B cell (primary cell): ENCODE data around the gene LRSAM1. TPM values are rescaled to one million over a fixed set of nuclear protein-coding genes. Genes with fewer than 3 reads are reported as not detected.

Experiments
- ATAC-seq: fragments of 200-7000 bp; cut with Tn5 transposase; one replicate; pipeline ENCODE4 v1.10.0; 2021; ENCODE audit warnings: low read depth, mild to moderate bottlenecking, moderate number of reproducible peaks, moderate library complexity
- CTCF ChIA-PET: fragments of 350-600 bp; sonication (Branson Sonifier 250); formaldehyde crosslinking; loops from one replicate; lab custom pipeline; 2021; ENCODE audit warnings: antibody characterized with exemption, inconsistent platforms; lab: Charles Lee
- POLR2A ChIA-PET: fragments of 350-600 bp; sonication (Branson Sonifier 250); formaldehyde crosslinking; loops from one replicate; lab custom pipeline; 2021; ENCODE audit warnings: antibody characterized with exemption; lab: Charles Lee
- DNase-seq: peaks from one replicate; pipeline ENCODE4 v3.0.0; 2013
- H2AFZ ChIP-seq: 2 replicates; pipeline ENCODE4 v1.6.1; 2012; ENCODE audit warnings: mild to moderate bottlenecking, low read depth, low read length; ENCODE audit not compliant: insufficient read depth, poor library complexity, severe bottlenecking
- H3K27ac ChIP-seq, 2 donors: 1 replicate in 1 of 2; 2 replicates in 1 of 2; pipeline ENCODE4 v1.5.1; 2012 to 2013; ENCODE audit warnings: low read length in 2 of 2, mild to moderate bottlenecking in 2 of 2, moderate library complexity in 1 of 2
- H3K27me3 ChIP-seq, 4 experiments: fragments of 200-600 bp in 1 of 4; sonication (generic) in 1 of 4; replicated peaks in 1 of 4; 1 replicate in 2 of 4; 2 replicates in 2 of 4; pipeline versions ENCODE4 v1.6.1 to v1.7.0; 2013 to 2016; ENCODE audit warnings: low read length in 3 of 4, mild to moderate bottlenecking in 2 of 4, mixed read lengths in 1 of 4, moderate library complexity in 1 of 4; ENCODE audit not compliant: insufficient read depth in 4 of 4, control insufficient read depth in 3 of 4; ENCODE audit errors: control extremely low read depth in 1 of 4
- H3K36me3 ChIP-seq, 2 experiments: replicated peaks in 1 of 2; 1 replicate in 1 of 2; 2 replicates in 1 of 2; pipeline versions ENCODE4 v1.6.1 to v1.7.1; 2013; ENCODE audit warnings: low read length in 1 of 2; ENCODE audit not compliant: insufficient read depth in 2 of 2, control insufficient read depth in 1 of 2; ENCODE audit errors: control extremely low read depth in 1 of 2, extremely low read depth in 1 of 2
- H3K4me1 ChIP-seq, 2 donors: fragments of 200-600 bp in 1 of 2; sonication (generic) in 1 of 2; 1 replicate in 1 of 2; 2 replicates in 1 of 2; pipeline versions ENCODE4 v1.5.1 to v1.6.1; 2013 to 2017; ENCODE audit warnings: low read length in 2 of 2; ENCODE audit not compliant: control insufficient read depth in 2 of 2, insufficient read depth in 2 of 2
- H3K4me2 ChIP-seq: replicated peaks from 2 replicates; pipeline ENCODE3; 2012; ENCODE audit warnings: mild to moderate bottlenecking, low read depth, low read length; ENCODE audit not compliant: poor library complexity, severe bottlenecking
- H3K4me3 ChIP-seq, 5 experiments: fragments of 200-600 bp in 1 of 5; sonication (generic) in 1 of 5; 1 replicate in 3 of 5; 2 replicates in 2 of 5; pipeline versions ENCODE4 v1.5.1 to v1.7.0; 2011 to 2016; ENCODE audit warnings: low read length in 4 of 5, mild to moderate bottlenecking in 4 of 5, low read depth in 2 of 5, control low read depth in 1 of 5, moderate library complexity in 1 of 5; ENCODE audit not compliant: insufficient read depth in 1 of 5; ENCODE audit errors: control extremely low read depth in 1 of 5, extremely low read depth in 1 of 5
- H3K79me2 ChIP-seq: fragments of 200-600 bp; sonication (generic); one replicate; pipeline ENCODE4 v1.6.0; 2016; ENCODE audit warnings: low read length; ENCODE audit not compliant: control insufficient read depth, insufficient read depth
- H3K9ac ChIP-seq: fragments of 200-600 bp; sonication (generic); 2 replicates; pipeline ENCODE4 v1.6.1; 2017; ENCODE audit warnings: mild to moderate bottlenecking, low read length, moderate library complexity
- H3K9me3 ChIP-seq, 3 donors: one replicate each; pipeline versions ENCODE4 v1.6.1 to v1.7.1; 2013; ENCODE audit warnings: low read length in 2 of 3; ENCODE audit not compliant: control insufficient read depth in 2 of 3, insufficient read depth in 1 of 3; ENCODE audit errors: control extremely low read depth in 1 of 3
- H4K20me1 ChIP-seq: 2 replicates; pipeline ENCODE4 v1.6.0; 2012; ENCODE audit warnings: mild to moderate bottlenecking, low read length; ENCODE audit not compliant: insufficient read depth, control insufficient read depth, poor library complexity, severe bottlenecking
- H3K27ac Mint-ChIP-seq: one replicate; pipeline ENCODE4 v1.8.0; 2021; ENCODE audit warnings: mixed read lengths
- H3K27me3 Mint-ChIP-seq: one replicate; pipeline ENCODE4 v1.8.0; 2021; ENCODE audit warnings: mixed read lengths
- H3K4me1 Mint-ChIP-seq: one replicate; pipeline ENCODE4 v1.8.0; 2021; ENCODE audit warnings: mixed read lengths
- H3K4me3 Mint-ChIP-seq: one replicate; pipeline ENCODE4 v1.8.0; 2021; ENCODE audit warnings: mixed read lengths
- H3K9me3 Mint-ChIP-seq: one replicate; pipeline ENCODE4 v1.8.0; 2022; ENCODE audit warnings: mixed read lengths; ENCODE audit not compliant: insufficient read depth
- CTCF ChIP-seq: fragments of 200-600 bp; IDR thresholded peaks from one replicate; pipeline ENCODE4 v1.8.0; 2022; ENCODE audit warnings: antibody characterized with exemption, mild to moderate bottlenecking
- EZH2 ChIP-seq: IDR thresholded peaks from 2 replicates; pipeline ENCODE4 v1.6.1; 2012; ENCODE audit warnings: borderline replicate concordance, low read depth, mild to moderate bottlenecking, moderate library complexity, low read length; ENCODE audit not compliant: insufficient read depth, poor library complexity, severe bottlenecking
- WGBS: methylation state at CpG from one replicate; pipeline ENCODE4 v1.1.5; 2013; ENCODE audit warnings: missing lambda C conversion rate; ENCODE audit not compliant: insufficient coverage; 5-methylcytosine and 5-hydroxymethylcytosine counted together
- intact Hi-C: fragments of 100-400 bp; cut with micrococcal nuclease; formaldehyde crosslinking; loops from one replicate; pipeline ENCODE4 v1.10.0; 2022
- polyA plus RNA-seq: library from polyadenylated mRNA; depleted of rRNA; stranded (reverse); fragments of >200 nt; gene quantifications from 2 replicates; pipeline ENCODE4 v1.2.3, GENCODE V29; 2012
- total RNA-seq, 2 donors: library from RNA; stranded (reverse); fragments of 120-200 nt in 1 of 2; gene quantifications; 1 replicate in 1 of 2; 2 replicates in 1 of 2; pipeline versions ENCODE4 v1.2.3 to v1.2.4, GENCODE V29; 2013 to 2022

LRSAM1 gene
- total and polyA plus RNA-seq, 2 donors (not counting 1 experiment from before 2014, with no cell fraction given), result 30.6 to 39.8 TPM

GRCh38 chr9:127543221-127543620, 91.9 kb downstream of the LRSAM1 start:
- Histone ChIP-seq H3K4me2 (no peak overlapping the region), H3K79me2 (no peaks in the 10 kb centered on the region), H2AFZ (no peak overlapping the region), H3K9ac (no peak overlapping the region), H4K20me1 (no peaks in the 10 kb centered on the region), H3K4me1 (no peaks in the 10 kb centered on the region), H3K36me3 (no peaks in the 10 kb centered on the region), H3K4me3 (no peak overlapping the region), H3K27me3 (peaks cover 0 to 6% (median 0%) of the 10 kb centered on the region in 4 experiments), H3K9me3 (no peaks in the 10 kb centered on the region), H3K27ac (no peak overlapping the region)
- TF ChIP-seq EZH2, result no peak
- TF ChIP-seq CTCF, result no peak
- intact Hi-C loops, result no loop called here
- H3K9me3 Mint-ChIP-seq, result no peaks in the 10 kb centered on the region
- no peak overlapping the region for H3K4me3 Mint-ChIP-seq
- ChIA-PET POLR2A (no interaction called here), CTCF (no interaction called here)
- H3K27ac Mint-ChIP-seq, result no peak overlapping the region
- WGBS, result 86% methylated on average over 8 of the region's 8 CpGs
- no peak for ATAC-seq
- DNase-seq, result no peak
- peaks cover 14% of the 10 kb centered on the region for H3K27me3 Mint-ChIP-seq
- no peaks in the 10 kb centered on the region for H3K4me1 Mint-ChIP-seq

GRCh38 chr9:127543973-127544533, 92.7 kb downstream of the LRSAM1 start:
- CTCF ChIA-PET, result no interaction called here
- H2AFZ ChIP-seq, result no peak overlapping the region
- H3K27me3 ChIP-seq, result peaks cover 0 to 6% (median 0%) of the 10 kb centered on the region in 4 experiments
- no peaks in the 10 kb centered on the region for H4K20me1 ChIP-seq
- intact Hi-C loops, result no loop called here
- no peaks in the 10 kb centered on the region for H3K4me1 Mint-ChIP-seq
- ATAC-seq, result no peak
- H3K36me3 ChIP-seq, result no peaks in the 10 kb centered on the region
- no peaks in the 10 kb centered on the region for H3K4me1 ChIP-seq
- peaks cover 14% of the 10 kb centered on the region for H3K27me3 Mint-ChIP-seq
- POLR2A ChIA-PET, result no interaction called here
- H3K79me2 ChIP-seq, result no peaks in the 10 kb centered on the region
- no peak overlapping the region for H3K9ac ChIP-seq
- H3K9me3 ChIP-seq, result no peaks in the 10 kb centered on the region
- no peaks in the 10 kb centered on the region for H3K9me3 Mint-ChIP-seq
- WGBS, result 87% methylated on average over 5 of the region's 6 CpGs
- H3K4me3 ChIP-seq, result no peak overlapping the region
- DNase-seq, result no peak
- H3K4me3 Mint-ChIP-seq, result no peak overlapping the region
- TF ChIP-seq CTCF, result no peak
- TF ChIP-seq EZH2, result no peak
- no peak overlapping the region for H3K27ac Mint-ChIP-seq
- H3K27ac ChIP-seq, result no peak overlapping the region
- no peak overlapping the region for H3K4me2 ChIP-seq
